H1 (cell line): ENCODE results near the gene LRRC27. TPM values are rescaled to one million over a fixed set of nuclear protein-coding genes. Genes with fewer than 3 reads are reported as not detected.
A peak's percentile ranks its signal among the peaks of the same experiment; 100 is the strongest.

ENCODE experiments used
- CTCF ChIA-PET: fragments of 300-600 bp; sonication (Branson Sonifier 250); formaldehyde crosslinking; loops from one replicate; lab custom pipeline; 2021; ENCODE audit not compliant: partially characterized antibody; lab: Charles Lee
- POLR2A ChIA-PET: fragments of 300-600 bp; sonication (Branson Sonifier 250); formaldehyde crosslinking; loops from one replicate; lab custom pipeline; 2021; ENCODE audit warnings: inconsistent platforms; ENCODE audit not compliant: partially characterized antibody; lab: Charles Lee
- DNase-seq, 2 experiments: peaks; one replicate each; pipeline versions ENCODE4 v3.0.0 to v3.0.0-alpha.2; 2010 to 2022; ENCODE audit warnings: low spot score in 2 of 2, low read depth in 1 of 2, mixed read lengths in 1 of 2
- FAIRE-seq: peaks from 2 replicates; lab custom pipeline; 2011; peaks lifted over from hg19 to GRCh38; lab: Jason Lieb, UNC
- H2AFZ ChIP-seq: 2 replicates; pipeline ENCODE4 v1.8.1; 2012; ENCODE audit warnings: low read length, inconsistent platforms
- H2AK5ac ChIP-seq: 2 replicates; pipeline ENCODE4 v1.6.1; 2013; ENCODE audit warnings: low read depth, low read length
- H2BK120ac ChIP-seq: replicated peaks from 2 replicates; pipeline ENCODE3; 2013; ENCODE audit warnings: low read depth, low read length, inconsistent platforms
- H2BK12ac ChIP-seq: 2 replicates; pipeline ENCODE4 v1.6.1; 2013; ENCODE audit warnings: low read depth, low read length
- H2BK15ac ChIP-seq: 2 replicates; pipeline ENCODE4 v1.6.1; 2013; ENCODE audit warnings: low read length
- H2BK20ac ChIP-seq: 2 replicates; pipeline ENCODE4 v1.6.1; 2013; ENCODE audit warnings: low read length
- H2BK5ac ChIP-seq: 2 replicates; pipeline ENCODE4 v1.6.1; 2013; ENCODE audit warnings: low read depth, low read length
- H3K14ac ChIP-seq: 2 replicates; pipeline ENCODE4 v1.6.1; 2013; ENCODE audit warnings: inconsistent platforms; ENCODE audit not compliant: insufficient read length
- H3K18ac ChIP-seq: 2 replicates; pipeline ENCODE4 v1.6.1; 2013; ENCODE audit warnings: low read length; ENCODE audit errors: extremely low read depth
- H3K23ac ChIP-seq: 2 replicates; pipeline ENCODE4 v1.6.1; 2013; ENCODE audit warnings: inconsistent platforms; ENCODE audit not compliant: insufficient read length
- H3K23me2 ChIP-seq: 2 replicates; pipeline ENCODE4 v1.6.1; 2013; ENCODE audit warnings: low read depth, low read length
- H3K27ac ChIP-seq: 2 replicates; pipeline ENCODE4 v1.6.1; 2011; ENCODE audit warnings: low read depth, low read length, inconsistent platforms
- H3K27me3 ChIP-seq, 4 experiments: replicated peaks in 1 of 4; 1 replicate in 1 of 4; 2 replicates in 3 of 4; pipeline versions ENCODE4 v1.6.1 to v1.8.1; 2011 to 2013; ENCODE audit warnings: low read length in 3 of 4, mild to moderate bottlenecking in 3 of 4, inconsistent platforms in 2 of 4, mixed read lengths in 2 of 4, moderate library complexity in 1 of 4; ENCODE audit not compliant: control insufficient read depth in 3 of 4, insufficient read depth in 3 of 4; ENCODE audit errors: extremely low read depth in 1 of 4
- H3K36me3 ChIP-seq, 4 experiments: 2 replicates each; pipeline versions ENCODE4 v1.6.1 to v1.8.1; 2011 to 2013; ENCODE audit warnings: mild to moderate bottlenecking in 4 of 4, low read length in 3 of 4, moderate library complexity in 2 of 4, control low read depth in 1 of 4, inconsistent platforms in 1 of 4; ENCODE audit not compliant: insufficient read depth in 4 of 4, control insufficient read depth in 2 of 4
- H3K4ac ChIP-seq: replicated peaks from 2 replicates; pipeline ENCODE3; 2013; ENCODE audit warnings: low read length, low read depth, mixed read lengths, inconsistent platforms; ENCODE audit not compliant: insufficient read length
- H3K4me1 ChIP-seq, 4 experiments: replicated peaks in 1 of 4; 1 replicate in 1 of 4; 2 replicates in 3 of 4; pipeline versions ENCODE4 v1.6.1 to v1.8.1; 2011 to 2013; ENCODE audit warnings: low read length in 3 of 4, inconsistent platforms in 2 of 4, mixed read lengths in 1 of 4; ENCODE audit not compliant: insufficient read depth in 4 of 4, control insufficient read depth in 3 of 4
- H3K4me2 ChIP-seq, 2 experiments: 2 replicates each; pipeline versions ENCODE4 v1.6.1 to v1.8.1; 2011 to 2013; ENCODE audit warnings: low read depth in 2 of 2, low read length in 2 of 2, control low read depth in 1 of 2, inconsistent platforms in 1 of 2, mild to moderate bottlenecking in 1 of 2; ENCODE audit not compliant: insufficient read depth in 1 of 2
- H3K4me3 ChIP-seq, 4 experiments: fragments of 200-600, 300-600 bp in 1 of 4; sonication (generic), shearing (Covaris generic), sonication (Bioruptor Twin) in 1 of 4; 2 replicates each; pipeline versions ENCODE4 v1.5.1 to v1.8.1; 2011 to 2016; ENCODE audit warnings: low read length in 4 of 4, low read depth in 3 of 4, control low read depth in 2 of 4, inconsistent platforms in 2 of 4, mild to moderate bottlenecking in 2 of 4, mixed read lengths in 1 of 4, moderate library complexity in 1 of 4; ENCODE audit not compliant: insufficient read depth in 2 of 4; ENCODE audit errors: extremely low read depth in 1 of 4
- H3K56ac ChIP-seq: replicated peaks from 2 replicates; pipeline ENCODE3; 2013; ENCODE audit warnings: low read depth, mild to moderate bottlenecking, mixed read lengths, low read length, inconsistent platforms; ENCODE audit not compliant: insufficient read length
- H3K79me1 ChIP-seq: 2 replicates; pipeline ENCODE4 v1.6.1; 2013; ENCODE audit warnings: low read depth, low read length, control low read depth
- H3K79me2 ChIP-seq, 2 experiments: 2 replicates each; pipeline versions ENCODE4 v1.6.1 to v1.8.1; 2012 to 2013; ENCODE audit warnings: low read length in 2 of 2, mild to moderate bottlenecking in 2 of 2, inconsistent platforms in 1 of 2; ENCODE audit not compliant: insufficient read depth in 2 of 2, control insufficient read depth in 1 of 2
- H3K9ac ChIP-seq, 4 experiments: replicated peaks in 1 of 4; 1 replicate in 1 of 4; 2 replicates in 3 of 4; pipeline versions ENCODE4 v1.6.1 to v1.8.1; 2011 to 2013; ENCODE audit warnings: low read depth in 3 of 4, low read length in 3 of 4, control low read depth in 2 of 4, mild to moderate bottlenecking in 2 of 4, moderate library complexity in 2 of 4, inconsistent platforms in 1 of 4; ENCODE audit errors: extremely low read depth in 1 of 4
- H3K9me3 ChIP-seq, 2 experiments: 2 replicates each; pipeline versions ENCODE4 v1.6.1 to v1.8.1; 2012 to 2013; ENCODE audit warnings: mild to moderate bottlenecking in 2 of 2, moderate library complexity in 2 of 2, control low read depth in 1 of 2, inconsistent platforms in 1 of 2, low read depth in 1 of 2, low read length in 1 of 2, mixed read lengths in 1 of 2; ENCODE audit not compliant: insufficient read depth in 2 of 2
- H4K20me1 ChIP-seq, 2 experiments: replicated peaks in 1 of 2; 2 replicates each; pipeline versions ENCODE3 to v1.8.1; 2011 to 2013; ENCODE audit warnings: inconsistent platforms in 2 of 2, low read length in 2 of 2, mild to moderate bottlenecking in 1 of 2; ENCODE audit not compliant: insufficient read depth in 2 of 2, control insufficient read depth in 1 of 2
- H4K5ac ChIP-seq: 2 replicates; pipeline ENCODE4 v1.6.1; 2013; ENCODE audit warnings: low read length, low read depth, mixed read lengths, inconsistent platforms; ENCODE audit not compliant: insufficient read length
- H4K8ac ChIP-seq: 2 replicates; pipeline ENCODE4 v1.8.0; 2013; ENCODE audit warnings: mild to moderate bottlenecking, moderate library complexity, low read length, inconsistent platforms; ENCODE audit not compliant: insufficient read depth; ENCODE audit errors: extremely low read depth
- H4K91ac ChIP-seq: replicated peaks from 2 replicates; pipeline ENCODE3; 2013; ENCODE audit warnings: low read length, mixed read lengths, inconsistent platforms; ENCODE audit not compliant: insufficient read length
- ASH2L ChIP-seq: fragments of 200-600, 300-600 bp; sonication (generic); IDR thresholded peaks from one replicate; pipeline ENCODE4 v1.7.1; 2017; ENCODE audit warnings: low read length
- CBX8 ChIP-seq: fragments of 300-800, 300-1000 bp; sonication (generic); IDR thresholded peaks from 2 replicates; pipeline ENCODE4 v1.7.1; 2016; ENCODE audit warnings: low read depth, low read length, borderline replicate concordance
- CREB1 ChIP-seq: IDR thresholded peaks from 2 replicates; pipeline ENCODE4 v1.6.1; 2012; ENCODE audit warnings: inconsistent platforms
- EP300 ChIP-seq, 2 experiments: IDR thresholded peaks; 1 replicate in 1 of 2; 2 replicates in 1 of 2; pipeline ENCODE4 v1.6.1; 2011 to 2012; ENCODE audit warnings: low read depth in 2 of 2, low read length in 2 of 2, mild to moderate bottlenecking in 2 of 2, borderline replicate concordance in 1 of 2, inconsistent platforms in 1 of 2, moderate library complexity in 1 of 2
- GTF2F1 ChIP-seq: IDR thresholded peaks from 2 replicates; pipeline ENCODE4 v1.6.1; 2012; ENCODE audit warnings: low read depth, low read length, improper control_type of control experiment, borderline replicate concordance
- HDAC6 ChIP-seq: IDR thresholded peaks from one replicate; pipeline ENCODE4 v1.7.1; 2012; ENCODE audit warnings: low read depth, mild to moderate bottlenecking, inconsistent platforms, low read length, moderate library complexity
- KDM4A ChIP-seq: IDR thresholded peaks from one replicate; pipeline ENCODE4 v1.7.1; 2012; ENCODE audit warnings: low read depth, mild to moderate bottlenecking, moderate library complexity, low read length, inconsistent platforms; ENCODE audit not compliant: severe bottlenecking
- KDM5A ChIP-seq: fragments of 200-600 bp; IDR thresholded peaks from 2 replicates; pipeline ENCODE4 v1.7.1; 2012; ENCODE audit warnings: mild to moderate bottlenecking, low read length, inconsistent platforms, mixed read lengths
- MAFK ChIP-seq: IDR thresholded peaks from 2 replicates; pipeline ENCODE4 v1.6.1; 2012; ENCODE audit warnings: low read depth, mild to moderate bottlenecking, improper control_type of control experiment, low read length
- MAX ChIP-seq: IDR thresholded peaks from 2 replicates; pipeline ENCODE4 v1.6.1; 2012; ENCODE audit warnings: inconsistent platforms
- POLR2AphosphoS5 ChIP-seq: IDR thresholded peaks from 2 replicates; pipeline ENCODE4 v1.6.1; 2011; ENCODE audit warnings: low read depth, low read length
- SRF ChIP-seq: IDR thresholded peaks from 2 replicates; pipeline ENCODE4 v1.6.1; 2011; ENCODE audit warnings: mild to moderate bottlenecking, low read depth, low read length, moderate library complexity
- TAF7 ChIP-seq: optimal IDR thresholded peaks from 2 replicates; pipeline ENCODE3; 2011; ENCODE audit warnings: low read depth, mild to moderate bottlenecking, inconsistent platforms, low read length, moderate library complexity, borderline replicate concordance
- WGBS, 2 experiments: shearing (Covaris generic) in 1 of 2; methylation state at CpG; one replicate each; pipeline versions ENCODE4 v1.1.6 to v1.1.7; 2013 to 2015; ENCODE audit warnings: low lambda C conversion rate in 2 of 2, mixed read lengths in 2 of 2, inconsistent platforms in 1 of 2, low coverage in 1 of 2, missing lambda C conversion rate in 1 of 2; ENCODE audit not compliant: insufficient replicate concordance in 2 of 2, insufficient coverage in 1 of 2, insufficient read length in 1 of 2; ENCODE audit errors: extremely low coverage in 1 of 2, missing lambda C conversion rate in 1 of 2; 5-methylcytosine and 5-hydroxymethylcytosine counted together
- polyA plus RNA-seq, 7 experiments: library from polyadenylated mRNA; depleted of rRNA in 3 of 7; stranded (reverse) in 5 of 7; unstranded in 2 of 7; fragments of >200 nt in 5 of 7; fragments of 200-250 nt in 2 of 7; gene quantifications; 1 replicate in 5 of 7; 2 replicates in 1 of 7; 4 replicates in 1 of 7; pipeline versions ENCODE4 v1.2.1 to v1.2.3, GENCODE V29; 2011 to 2013; ENCODE audit warnings: missing spikeins in 2 of 7, mixed read lengths in 2 of 7
- total RNA-seq: library from RNA; stranded (reverse); fragmentation: NEBNext Ultra II Directional; extraction: Animal tissue kit (Norgen Biotek cat#: 25700); gene quantifications from 2 replicates; pipeline ENCODE4 v1.2.1, GENCODE V29; 2021

Gene LRRC27
- total and polyA plus RNA-seq, 2 of the 8 experiments (the other 6 are each of a cell fraction or from before 2014, with no cell fraction given), result 1.2 to 3.8 TPM

GRCh38 chr10:132417957-132418441 is 86.0 kb downstream of the LRRC27 start:
- H2BK120ac ChIP-seq, result no peak overlapping the region
- POLR2A ChIA-PET, result interaction anchor here (0.6 to 6.5 kb wide), 7 partner anchors 9 to 29 kb away, joined by 3 to 71 read pairs (median 4); partner anchors contain the start of gene PWWP2B
- peak overlapping the region; percentile 25 for H4K91ac ChIP-seq
- H2BK15ac ChIP-seq, result peak overlapping the region; percentile 65; the same call in 1 of the 2 replicates
- peak overlapping the region; percentile 93; the same call in 1 of the 2 replicates for H2BK5ac ChIP-seq
- WGBS, 2 experiments, result 70% methylated on average over 18 of the region's 20 CpGs; no CpG with 5 or more reads in 1 of the 2 experiments
- no peak overlapping the region for H4K5ac ChIP-seq
- no peak overlapping the region for H4K8ac ChIP-seq
- H3K4ac ChIP-seq, result peak overlapping the region; percentile 74
- H3K4me3 ChIP-seq, result no peak overlapping the region
- H3K18ac ChIP-seq, result peak overlapping the region; percentile 87
- peaks cover 0 to 7% of the 10 kb centered on the region in 2 experiments for H4K20me1 ChIP-seq
- CTCF ChIA-PET, result interaction anchor here (0.7 to 1.4 kb wide), 4 partner anchors 8 to 241 kb away, joined by 3 to 4 read pairs (median 4); no protein-coding TSS in a partner anchor
- no peak overlapping the region for H3K56ac ChIP-seq
- H3K27me3 ChIP-seq, result 0 out of 7 replicates have a peak, but pooled peaks cover 0 to 2% (median 0%) of the 10 kb centered on the region in 4 experiments
- H3K9ac ChIP-seq, result no peak overlapping the region
- H3K9me3 ChIP-seq, result no peaks in the 10 kb centered on the region
- H2BK20ac ChIP-seq, result 0 out of 2 replicates have a peak overlapping the region, but pooled peaks have one; percentile 21
- no peak overlapping the region for H3K27ac ChIP-seq
- FAIRE-seq (no peak), DNase-seq (no peak)
- H3K4me2 ChIP-seq, result peak overlapping the region in 1 of 2 experiments; percentile 53; a peak in 2 of 4 replicates
- peak overlapping the region; percentile 90; the same call in 1 of the 2 replicates for H2BK12ac ChIP-seq
- H2AFZ ChIP-seq, result no peak overlapping the region
- H3K23me2 ChIP-seq, result peaks cover 11% of the 10 kb centered on the region; the same call in 1 of the 2 replicates
- peaks cover 9 to 40% (median 22%) of the 10 kb centered on the region in 4 experiments for H3K4me1 ChIP-seq
- H3K36me3 ChIP-seq, result no peaks in the 10 kb centered on the region
- H3K79me2 ChIP-seq, result peaks cover 0 to 4% of the 10 kb centered on the region in 2 experiments; a peak in 1 of 4 replicates
- H2AK5ac ChIP-seq, result no peak overlapping the region
- H3K79me1 ChIP-seq, result no peaks in the 10 kb centered on the region; the same call in 1 of the 2 replicates
- H3K23ac ChIP-seq, result no peak overlapping the region
- no peak overlapping the region for H3K14ac ChIP-seq
- TF ChIP-seq ASH2L, result no peak
- no peak for TF ChIP-seq KDM5A
- no peak for TF ChIP-seq HDAC6
- TF ChIP-seq CREB1, result no peak
- no peak for TF ChIP-seq MAX
- no peak for TF ChIP-seq KDM4A
- no peak for TF ChIP-seq CBX8
- TF ChIP-seq MAFK, result no peak
- TF ChIP-seq POLR2AphosphoS5, result no peak
- TF ChIP-seq SRF, result no peak
- no peak for TF ChIP-seq GTF2F1
- no peak for TF ChIP-seq EP300 (IDR thresholded peaks at IDR 0.05; ENCODE audit: borderline replicate concordance in 1 of 2, low read depth in 2 of 2, low read length in 2 of 2)
- TF ChIP-seq TAF7, result no peak
